Measurements from ENCODE around the gene SPDYC. TPM values are rescaled to one million over a fixed set of nuclear protein-coding genes. Genes with fewer than 3 reads are reported as not detected.

The SPDYC gene
- total and polyA plus RNA-seq, 9 of the 15 experiments (the other 6 are each of a cell fraction or from before 2014, with no cell fraction given): 4.4 to 18.8 (median 9.2) TPM

GRCh38 chr11:65181569-65182257 lies 11.7 kb downstream of the SPDYC start, which contains the start of gene CAPN1 (continued):
- TF ChIP-seq, protein P1, sequence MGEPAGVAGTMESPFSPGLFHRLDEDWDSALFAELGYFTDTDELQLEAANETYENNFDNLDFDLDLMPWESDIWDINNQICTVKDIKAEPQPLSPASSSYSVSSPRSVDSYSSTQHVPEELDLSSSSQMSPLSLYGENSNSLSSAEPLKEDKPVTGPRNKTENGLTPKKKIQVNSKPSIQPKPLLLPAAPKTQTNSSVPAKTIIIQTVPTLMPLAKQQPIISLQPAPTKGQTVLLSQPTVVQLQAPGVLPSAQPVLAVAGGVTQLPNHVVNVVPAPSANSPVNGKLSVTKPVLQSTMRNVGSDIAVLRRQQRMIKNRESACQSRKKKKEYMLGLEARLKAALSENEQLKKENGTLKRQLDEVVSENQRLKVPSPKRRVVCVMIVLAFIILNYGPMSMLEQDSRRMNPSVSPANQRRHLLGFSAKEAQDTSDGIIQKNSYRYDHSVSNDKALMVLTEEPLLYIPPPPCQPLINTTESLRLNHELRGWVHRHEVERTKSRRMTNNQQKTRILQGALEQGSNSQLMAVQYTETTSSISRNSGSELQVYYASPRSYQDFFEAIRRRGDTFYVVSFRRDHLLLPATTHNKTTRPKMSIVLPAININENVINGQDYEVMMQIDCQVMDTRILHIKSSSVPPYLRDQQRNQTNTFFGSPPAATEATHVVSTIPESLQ (CRISPR knock-in tag; IDR thresholded peaks at IDR 0.05): peak; percentile 79; the same call in 1 of the 2 replicates
- no peak for TF ChIP-seq HDAC1 (IDR thresholded peaks at IDR 0.05)
- TF ChIP-seq ZNF274 (IDR thresholded peaks at IDR 0.05; ENCODE audit: borderline replicate concordance, low read depth, low read length): no peak
- no peak for TF ChIP-seq ZFP36 (IDR thresholded peaks at IDR 0.05; ENCODE audit: low read depth, low read length, partially characterized antibody)
- no peak for TF ChIP-seq ZNF561 (CRISPR knock-in tag; conservative IDR thresholded peaks at IDR 0.05)
- no peak for TF ChIP-seq E2F8 (IDR thresholded peaks at IDR 0.05; ENCODE audit: low read depth, partially characterized antibody)
- TF ChIP-seq, protein P2, sequence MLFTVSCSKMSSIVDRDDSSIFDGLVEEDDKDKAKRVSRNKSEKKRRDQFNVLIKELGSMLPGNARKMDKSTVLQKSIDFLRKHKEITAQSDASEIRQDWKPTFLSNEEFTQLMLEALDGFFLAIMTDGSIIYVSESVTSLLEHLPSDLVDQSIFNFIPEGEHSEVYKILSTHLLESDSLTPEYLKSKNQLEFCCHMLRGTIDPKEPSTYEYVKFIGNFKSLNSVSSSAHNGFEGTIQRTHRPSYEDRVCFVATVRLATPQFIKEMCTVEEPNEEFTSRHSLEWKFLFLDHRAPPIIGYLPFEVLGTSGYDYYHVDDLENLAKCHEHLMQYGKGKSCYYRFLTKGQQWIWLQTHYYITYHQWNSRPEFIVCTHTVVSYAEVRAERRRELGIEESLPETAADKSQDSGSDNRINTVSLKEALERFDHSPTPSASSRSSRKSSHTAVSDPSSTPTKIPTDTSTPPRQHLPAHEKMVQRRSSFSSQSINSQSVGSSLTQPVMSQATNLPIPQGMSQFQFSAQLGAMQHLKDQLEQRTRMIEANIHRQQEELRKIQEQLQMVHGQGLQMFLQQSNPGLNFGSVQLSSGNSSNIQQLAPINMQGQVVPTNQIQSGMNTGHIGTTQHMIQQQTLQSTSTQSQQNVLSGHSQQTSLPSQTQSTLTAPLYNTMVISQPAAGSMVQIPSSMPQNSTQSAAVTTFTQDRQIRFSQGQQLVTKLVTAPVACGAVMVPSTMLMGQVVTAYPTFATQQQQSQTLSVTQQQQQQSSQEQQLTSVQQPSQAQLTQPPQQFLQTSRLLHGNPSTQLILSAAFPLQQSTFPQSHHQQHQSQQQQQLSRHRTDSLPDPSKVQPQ (CRISPR knock-in tag; IDR thresholded peaks at IDR 0.05; ENCODE audit: borderline replicate concordance): no peak
- no peak for TF ChIP-seq TEAD2 (tag; IDR thresholded peaks at IDR 0.05)
- TF ChIP-seq PCBP1 (IDR thresholded peaks at IDR 0.05; ENCODE audit: low read depth, low read length, poor library complexity, severe bottlenecking): no peak
- TF ChIP-seq PTRF (tag; IDR thresholded peaks at IDR 0.05): no peak
- TF ChIP-seq HES1 (IDR thresholded peaks at IDR 0.05; ENCODE audit: low read depth): no peak
- TF ChIP-seq HNRNPUL1 (IDR thresholded peaks at IDR 0.05; ENCODE audit: low read length): no peak
- TF ChIP-seq, protein P3, sequence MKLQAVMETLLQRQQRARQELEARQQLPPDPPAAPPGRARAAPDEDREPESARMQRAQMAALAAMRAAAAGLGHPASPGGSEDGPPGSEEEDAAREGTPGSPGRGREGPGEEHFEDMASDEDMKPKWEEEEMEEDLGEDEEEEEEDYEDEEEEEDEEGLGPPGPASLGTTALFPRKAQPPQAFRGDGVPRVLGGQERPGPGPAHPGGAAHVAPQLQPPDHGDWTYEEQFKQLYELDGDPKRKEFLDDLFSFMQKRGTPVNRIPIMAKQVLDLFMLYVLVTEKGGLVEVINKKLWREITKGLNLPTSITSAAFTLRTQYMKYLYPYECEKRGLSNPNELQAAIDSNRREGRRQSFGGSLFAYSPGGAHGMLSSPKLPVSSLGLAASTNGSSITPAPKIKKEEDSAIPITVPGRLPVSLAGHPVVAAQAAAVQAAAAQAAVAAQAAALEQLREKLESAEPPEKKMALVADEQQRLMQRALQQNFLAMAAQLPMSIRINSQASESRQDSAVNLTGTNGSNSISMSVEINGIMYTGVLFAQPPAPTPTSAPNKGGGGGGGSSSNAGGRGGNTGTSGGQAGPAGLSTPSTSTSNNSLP (IDR thresholded peaks at IDR 0.05; ENCODE audit: borderline replicate concordance, low read depth, low read length): no peak
- peak; percentile 75 for TF ChIP-seq ZFX (CRISPR knock-in tag; IDR thresholded peaks at IDR 0.05)
- TF ChIP-seq PHB (CRISPR knock-in tag; IDR thresholded peaks at IDR 0.05): no peak
